ENCODE data around the gene SLC26A1. TPM values are rescaled to one million over a fixed set of nuclear protein-coding genes. Genes with fewer than 3 reads are reported as not detected.
"Not testable (repeated sequence)": the region's sequence is repeated elsewhere in the genome, so short reads cannot be mapped to it uniquely, and the experiment has no call there.

The SLC26A1 gene
- total RNA-seq, 2 donors from 2014 or later: 0.14 TPM; not detected in 1

DNA sequence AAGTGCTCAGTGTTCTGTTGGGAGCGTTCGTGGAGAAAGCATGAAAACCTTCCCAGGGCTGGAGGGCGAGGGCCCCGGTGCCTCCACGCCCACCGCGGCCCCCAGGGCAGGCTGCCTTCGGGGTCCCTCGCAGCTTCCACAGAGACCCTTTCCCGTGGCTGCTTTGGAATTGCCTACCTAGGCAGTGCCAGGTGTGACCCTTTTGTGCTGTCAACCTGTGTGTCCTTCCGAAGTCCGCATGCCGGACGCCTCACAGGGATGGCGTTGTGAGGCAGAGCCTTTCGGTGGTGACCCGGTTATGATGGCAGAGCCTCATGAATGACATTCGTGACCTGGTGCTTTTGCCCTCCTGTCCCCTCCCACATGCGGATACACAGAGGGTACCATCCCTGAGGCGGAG lies 43.5 kb downstream of the SLC26A1 start:
- peak; percentile 46 for DNase-seq (ENCODE audit: low spot score)

DNA sequence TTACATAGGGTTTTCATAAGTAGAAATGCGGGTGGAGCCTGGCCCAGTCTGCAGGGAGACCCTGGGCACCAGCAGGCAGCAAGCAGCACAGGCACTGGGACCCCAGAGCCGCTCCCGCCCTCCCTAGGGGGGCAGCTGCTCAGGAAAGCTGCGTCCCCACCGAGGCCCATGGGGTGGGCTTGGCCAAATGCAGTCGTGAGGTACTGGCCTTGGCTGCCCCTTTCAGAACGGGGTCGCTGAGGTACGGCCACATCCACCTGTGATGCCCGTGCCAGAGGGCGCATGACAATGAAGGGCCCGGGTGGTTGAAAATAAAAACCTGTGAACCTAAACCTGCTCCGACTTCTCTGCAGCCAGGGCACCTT lies 44.3 kb downstream of the SLC26A1 start:
- DNase-seq (ENCODE audit: low spot score): peak; percentile 76
- intact Hi-C loops (cut with DNase I): no loop called here

More for the DNA sequence above, 43.5 kb downstream of the SLC26A1 start:
- intact Hi-C loops (cut with DNase I): no loop called here

DNA sequence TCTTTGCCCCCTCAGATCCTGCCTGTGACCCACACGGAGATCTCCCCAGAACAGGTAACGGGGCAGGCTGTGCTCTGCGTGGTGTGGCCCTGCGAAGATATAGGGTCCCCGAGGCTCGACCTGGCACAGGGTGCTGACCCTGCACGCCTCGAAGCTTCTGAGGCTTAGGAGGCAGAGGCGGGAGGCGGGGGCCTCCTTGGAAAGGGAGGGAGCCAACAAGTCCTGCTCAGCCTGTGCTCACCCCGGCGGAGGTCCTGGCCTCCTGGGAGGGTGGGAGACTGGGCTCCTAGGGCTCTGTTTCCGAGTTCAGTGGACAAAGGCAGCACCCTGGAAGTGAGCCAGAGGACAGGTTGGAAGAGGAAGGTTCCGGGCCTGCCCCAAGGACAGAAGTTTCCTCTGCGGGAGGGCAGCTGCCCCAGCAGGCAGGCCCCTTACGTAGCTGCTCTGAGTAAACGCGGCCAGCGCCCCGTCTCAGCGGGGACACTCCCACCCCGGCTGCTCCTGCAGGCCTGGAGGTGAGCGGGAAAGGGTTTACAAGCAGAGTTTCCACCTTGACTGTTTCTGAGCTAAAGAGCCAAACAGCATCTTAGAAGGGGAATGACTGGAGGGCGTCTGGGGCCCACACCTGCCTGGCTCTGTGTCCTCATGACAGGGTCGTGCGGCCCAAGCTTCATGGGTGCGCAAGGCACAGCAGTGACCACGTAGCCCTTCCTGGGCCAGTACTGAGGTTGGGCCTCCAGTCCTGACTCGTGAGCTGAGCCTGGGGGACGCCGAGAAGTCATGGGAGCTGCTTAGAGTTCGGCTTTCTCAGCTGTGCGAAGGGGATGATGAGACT lies 44.9 kb downstream of the SLC26A1 start:
- intact Hi-C loops (cut with DNase I): no loop called here
- peak; percentile 58 for DNase-seq (ENCODE audit: low spot score)

DNA sequence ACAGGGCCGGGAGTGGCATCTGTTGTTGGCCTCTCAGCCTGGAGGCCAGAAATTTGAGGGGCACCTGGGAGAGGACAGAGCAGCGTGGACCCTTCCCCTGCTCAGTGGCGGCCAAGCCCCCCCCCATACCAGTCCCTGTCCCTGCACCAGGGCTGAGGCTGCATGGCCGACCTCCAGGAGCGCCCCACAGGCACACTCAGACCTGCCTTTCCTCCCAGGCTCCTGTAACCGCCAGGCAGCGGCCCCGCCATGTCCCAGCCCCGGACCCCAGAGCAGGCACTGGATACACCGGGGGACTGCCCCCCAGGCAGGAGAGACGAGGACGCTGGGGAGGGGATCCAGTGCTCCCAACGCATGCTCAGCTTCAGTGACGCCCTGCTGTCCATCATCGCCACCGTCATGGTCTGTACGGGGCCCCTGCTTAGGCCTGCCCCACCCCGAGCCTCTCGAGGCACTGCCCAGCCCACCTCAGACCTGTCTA lies 45.7 kb downstream of the SLC26A1 start:
- no peak for DNase-seq (ENCODE audit: low spot score)
- intact Hi-C loops (cut with DNase I): no loop called here

DNA sequence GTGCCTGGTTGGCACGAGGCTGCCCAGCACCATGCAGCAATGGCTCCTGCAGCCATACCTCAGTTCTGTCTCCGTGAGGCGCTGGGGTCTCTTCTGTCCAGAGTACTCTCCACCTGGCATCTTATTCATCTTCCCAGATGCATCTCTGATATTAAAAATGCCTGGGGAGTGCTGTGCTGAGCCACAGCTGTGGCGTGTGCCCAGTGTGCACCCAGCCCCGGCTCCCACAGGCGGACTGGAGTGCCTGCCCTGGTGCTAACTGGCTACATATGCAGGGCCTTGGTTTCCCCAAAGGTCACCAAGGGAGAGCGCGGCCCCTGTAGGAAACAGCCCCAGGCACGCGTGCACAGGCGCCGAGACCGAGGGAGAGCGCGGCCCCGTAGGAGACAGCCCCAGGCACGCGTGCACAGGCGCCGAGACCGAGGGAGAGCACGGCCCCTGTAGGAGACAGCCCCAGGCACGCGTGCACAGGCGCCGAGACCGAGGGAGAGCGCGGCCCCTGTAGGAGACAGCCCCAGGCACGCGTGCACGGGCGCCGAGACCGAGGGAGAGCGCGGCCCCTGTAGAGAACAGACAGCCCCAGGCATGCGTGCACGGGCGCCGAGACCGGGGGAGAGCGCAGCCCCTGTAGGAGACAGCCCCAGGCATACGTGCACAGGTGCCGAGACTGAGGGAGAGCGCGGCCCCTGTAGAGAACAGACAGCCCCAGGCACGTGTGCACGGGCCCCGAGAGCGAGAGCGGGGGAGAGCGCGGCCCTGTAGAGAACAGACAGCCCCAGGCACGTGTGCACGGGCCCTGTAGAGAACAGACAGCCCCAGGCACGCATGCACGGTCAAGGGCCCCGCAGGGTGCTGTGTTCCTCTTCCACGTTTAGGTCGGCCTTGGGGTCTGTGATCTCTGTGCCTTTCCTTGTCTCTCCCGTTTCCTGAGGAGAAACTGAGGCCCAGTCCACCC lies 46.4 kb downstream of the SLC26A1 start:
- intact Hi-C loops (cut with DNase I): no loop called here
- DNase-seq (ENCODE audit: low spot score): peak; percentile 55

DNA sequence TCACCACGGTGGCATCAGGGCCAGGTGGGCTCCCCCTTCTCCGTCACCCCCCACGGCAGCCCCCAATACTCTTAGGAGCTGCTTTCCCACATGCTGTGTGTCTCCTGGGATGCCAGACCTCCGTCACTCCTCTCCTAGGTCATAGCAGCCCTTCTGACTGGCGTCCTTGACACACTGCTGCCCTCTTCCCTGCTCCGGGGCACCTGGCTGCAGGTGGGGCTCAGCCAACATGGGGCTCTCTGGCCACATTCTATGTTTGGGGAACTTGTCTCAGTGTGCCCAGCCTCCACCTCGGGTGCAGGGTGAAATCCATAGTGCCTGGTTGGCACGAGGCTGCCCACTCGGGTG lies 47.1 kb downstream of the SLC26A1 start:
- intact Hi-C loops (cut with DNase I): no loop called here

DNA sequence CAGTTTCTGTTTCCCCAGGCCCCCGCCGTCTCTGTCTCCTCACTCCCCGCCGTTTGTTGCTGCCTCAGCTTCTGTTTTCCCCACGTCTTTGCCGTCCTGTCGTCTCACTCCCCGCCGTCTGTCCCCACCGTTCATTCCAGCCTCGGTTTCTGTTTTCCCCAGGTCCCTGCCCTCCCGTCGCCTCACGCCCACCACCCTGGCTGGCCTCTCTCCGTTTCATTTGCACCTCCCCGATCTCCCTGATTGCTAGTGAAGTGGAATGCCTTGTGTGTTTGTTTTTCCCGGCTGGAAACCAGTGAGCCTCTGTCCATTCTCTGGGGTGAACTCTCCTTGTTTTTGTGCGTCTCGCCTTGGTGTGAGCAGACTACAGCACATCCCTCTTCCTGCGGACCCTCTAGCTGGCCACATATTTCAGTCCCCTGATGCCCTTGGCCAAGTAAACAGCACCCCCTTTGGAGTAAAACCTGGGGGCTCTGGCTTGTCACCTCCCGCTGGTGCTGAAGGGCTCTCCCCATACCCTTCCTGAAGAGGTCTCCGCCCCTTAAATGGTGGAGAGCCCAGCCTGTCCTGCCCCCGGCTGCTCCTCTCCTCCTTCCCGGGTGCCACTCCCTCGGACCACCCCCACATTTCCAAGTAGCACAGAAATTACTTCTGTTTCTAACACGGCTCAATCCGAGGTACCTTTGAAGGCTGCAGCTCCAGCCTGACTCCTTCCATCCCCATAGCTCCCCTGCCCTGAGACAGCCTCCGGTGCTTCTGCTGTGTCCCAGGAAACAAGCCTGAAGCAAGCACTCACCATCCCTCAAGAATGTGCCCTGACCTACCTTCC lies 47.7 kb downstream of the SLC26A1 start:
- peak; percentile 57 for DNase-seq (ENCODE audit: low spot score)
- intact Hi-C loops (cut with DNase I): no loop called here

More for the DNA sequence above, 47.1 kb downstream of the SLC26A1 start:
- peak; percentile 30 for DNase-seq (ENCODE audit: low spot score)

DNA sequence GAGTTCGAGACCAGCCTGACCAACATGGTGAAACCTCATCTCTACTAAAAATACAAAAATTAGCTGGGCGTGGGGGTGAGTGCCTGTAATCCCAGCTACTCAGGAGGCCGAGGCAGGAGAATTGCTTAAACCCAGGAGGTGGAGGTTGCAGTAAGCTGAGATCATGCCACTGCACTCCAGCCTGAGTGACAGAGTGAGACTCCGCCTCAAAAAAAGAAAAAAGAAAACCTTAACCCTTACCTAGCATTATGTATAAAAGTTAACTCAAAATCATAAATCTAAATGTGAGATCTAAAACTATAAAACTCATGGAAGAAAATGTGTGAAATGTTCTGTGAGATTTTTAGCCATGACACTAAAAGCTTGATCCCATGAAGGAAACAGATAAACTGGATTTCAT lies 53.7 kb downstream of the SLC26A1 start:
- DNase-seq (ENCODE audit: low spot score); intact Hi-C loops (cut with DNase I): not testable (repeated sequence)

Other genes with a start within 250 kb of the SLC26A1 start
- gene CPLX1, start 167.3 kb downstream of the SLC26A1 start, total RNA-seq: 1 to 10 TPM; 2.5 to 5.1 TPM
- gene GAK, start 61.1 kb downstream of the SLC26A1 start, total RNA-seq: 10 to 100 TPM; 63.5 to 73.5 TPM
- 10 to 100 TPM; 15.3 to 16.4 TPM for gene TMEM175, start 60.9 kb downstream of the SLC26A1 start, total RNA-seq
- 10 to 100 TPM; 10.8 to 11.9 TPM for gene DGKQ, start 19.8 kb downstream of the SLC26A1 start, total RNA-seq
- 10 to 100 TPM; 19.0 to 29.0 TPM for gene IDUA, start 6.4 kb downstream of the SLC26A1 start, total RNA-seq
- 10 to 100 TPM; 16.2 to 20.7 TPM for gene FGFRL1, start 18.2 kb upstream of the SLC26A1 start, total RNA-seq
- gene RNF212, start 120.2 kb upstream of the SLC26A1 start, total RNA-seq: 1 to 10 TPM in 1 of 2 donors, under 1 TPM in 1; 0.76 to 4.0 TPM
- gene SPON2, start 179.2 kb upstream of the SLC26A1 start, total RNA-seq: 10 to 100 TPM; 18.1 to 63.3 TPM

Measured in posterior vena cava (tissue), 2 donors.